SU-DHL-6 (cell line): Measurements from ENCODE around the gene CDH13.

Experiments
- CTCF ChIP-seq: fragments of 200-600 bp; sonication (generic); IDR thresholded peaks from one replicate; pipeline ENCODE4 v1.5.1; 2017; ENCODE audit warnings: antibody characterized with exemption, mild to moderate bottlenecking, low read length, moderate library complexity; ENCODE audit not compliant: insufficient read depth, poor library complexity, severe bottlenecking
- EZH2phosphoT487 ChIP-seq: fragments of 200-600 bp; sonication (generic), shearing (Covaris generic); conservative IDR thresholded peaks from 2 replicates; pipeline ENCODE4 v1.6.1; 2018; ENCODE audit warnings: mild to moderate bottlenecking, antibody characterized with exemption, low read length, moderate library complexity, mixed read lengths

- TF ChIP-seq CTCF (no peak), EZH2phosphoT487 (no peak)
These were observed 952.7 kb downstream of the CDH13 start for GRCh38 chr16:83579436-83579835.
